HG03521 (cell line): Measurements from ENCODE around the gene ZC3H8.
A peak's percentile ranks its signal among the peaks of the same experiment; 100 is the strongest.
"Not testable (repeated sequence)": the region's sequence is repeated elsewhere in the genome, so short reads cannot be mapped to it uniquely, and the experiment has no call there.

ENCODE experiments used
- ATAC-seq: cut with Tn5 transposase; IDR thresholded peaks from one replicate; pipeline ENCODE4 v1.9.1; 2021; ENCODE audit warnings: mild to moderate bottlenecking, moderate library complexity; ENCODE audit not compliant: unreplicated experiment

ZC3H8 gene

GRCh38 chr2:112254466-112255240 lies at the start of gene ZC3H8:
Gene ZC3H8, minus strand, starts transcription at chr2:112255042. Its CDS starts 61 bp downstream, at chr2:112254981.
- ATAC-seq, result peak; percentile 93

DNA sequence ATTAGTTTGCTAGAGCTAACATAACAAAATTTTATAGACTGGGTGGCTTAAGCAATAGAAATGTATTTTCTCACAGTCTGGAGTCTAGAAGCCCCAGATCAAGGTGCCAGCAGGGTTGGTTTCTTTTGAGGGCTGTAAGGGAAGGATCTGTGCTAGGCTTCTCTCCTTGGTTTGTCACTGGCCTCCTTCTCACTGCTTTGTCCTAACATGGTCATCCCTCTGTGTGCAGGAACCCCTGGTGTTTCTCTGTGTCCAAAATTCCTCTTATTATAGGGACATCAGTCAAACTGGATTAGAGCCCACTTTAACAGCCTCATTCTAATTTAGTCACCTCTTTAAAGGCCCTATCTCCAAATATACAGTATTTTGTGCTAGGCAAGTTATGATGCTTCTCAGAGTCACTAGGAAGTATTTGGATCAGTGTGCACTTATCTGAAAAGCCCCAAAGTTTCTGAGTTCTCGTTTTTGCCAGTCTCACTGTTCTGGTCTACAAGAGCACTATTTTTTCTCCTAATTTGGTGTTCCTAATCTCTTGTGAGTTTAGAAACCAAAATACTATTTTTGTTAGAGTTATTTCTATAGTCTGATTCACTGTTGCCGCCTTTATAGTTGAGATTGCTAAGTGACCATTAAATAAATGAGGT lies 49.6 kb upstream of the ZC3H8 start:
- ATAC-seq, result no peak

DNA sequence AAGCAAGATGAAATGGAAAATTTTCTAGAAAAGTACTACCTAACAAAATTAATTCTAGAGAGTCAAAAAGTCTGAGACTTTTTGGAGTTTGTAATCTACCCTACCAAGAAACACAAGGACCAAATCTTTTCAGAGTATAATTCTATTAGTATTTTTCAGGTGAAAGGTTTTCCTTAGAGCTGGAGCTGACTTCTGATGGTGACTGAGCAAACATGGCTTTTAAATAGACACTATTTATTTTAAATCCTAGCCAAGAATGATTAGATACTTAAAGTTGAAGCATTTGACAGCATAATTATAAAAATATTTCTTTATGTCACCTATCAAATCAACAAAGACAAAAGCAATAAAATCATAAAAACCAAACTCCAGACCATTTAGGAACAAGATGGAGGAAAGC lies 47.1 kb upstream of the ZC3H8 start:
- no peak for ATAC-seq

DNA sequence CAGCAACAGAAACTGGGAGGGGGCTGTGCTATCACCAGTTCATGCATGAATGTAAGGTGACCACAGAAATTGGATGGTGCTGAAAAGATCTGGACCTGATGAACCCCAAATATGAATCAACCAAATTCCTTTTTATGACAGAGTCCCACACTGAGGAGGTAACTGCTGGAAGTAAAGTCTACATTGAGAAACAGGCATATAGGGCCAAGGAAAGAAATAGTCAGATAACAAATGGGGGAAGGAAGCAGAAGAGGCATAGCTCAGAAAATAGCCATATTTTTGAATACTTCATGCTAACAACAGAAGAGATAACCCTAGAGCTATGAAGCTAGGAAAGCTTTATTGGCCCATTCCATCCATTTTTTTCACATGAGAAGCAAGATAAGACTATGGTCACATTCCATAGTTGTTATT lies 46.3 kb upstream of the ZC3H8 start:
- ATAC-seq, result no peak

DNA sequence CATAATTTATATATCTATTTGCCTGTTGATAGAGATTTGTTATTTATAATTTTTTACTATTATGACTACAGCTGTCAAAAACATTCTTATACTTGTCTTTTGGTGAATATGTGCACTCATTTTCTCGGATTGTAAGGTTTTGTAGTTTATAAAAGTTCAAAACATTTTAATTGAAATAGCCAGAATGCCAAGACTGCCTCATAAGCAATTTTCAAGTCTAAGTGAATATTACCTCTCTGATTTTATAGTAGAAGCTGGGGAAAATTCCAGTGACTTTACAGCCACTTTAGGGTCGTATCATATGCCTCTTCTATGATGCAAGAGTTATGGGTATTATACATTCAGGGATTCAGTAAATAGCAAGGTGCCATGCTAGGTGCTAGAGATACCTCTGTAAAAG lies 41.6 kb upstream of the ZC3H8 start:
- ATAC-seq, result no peak

DNA sequence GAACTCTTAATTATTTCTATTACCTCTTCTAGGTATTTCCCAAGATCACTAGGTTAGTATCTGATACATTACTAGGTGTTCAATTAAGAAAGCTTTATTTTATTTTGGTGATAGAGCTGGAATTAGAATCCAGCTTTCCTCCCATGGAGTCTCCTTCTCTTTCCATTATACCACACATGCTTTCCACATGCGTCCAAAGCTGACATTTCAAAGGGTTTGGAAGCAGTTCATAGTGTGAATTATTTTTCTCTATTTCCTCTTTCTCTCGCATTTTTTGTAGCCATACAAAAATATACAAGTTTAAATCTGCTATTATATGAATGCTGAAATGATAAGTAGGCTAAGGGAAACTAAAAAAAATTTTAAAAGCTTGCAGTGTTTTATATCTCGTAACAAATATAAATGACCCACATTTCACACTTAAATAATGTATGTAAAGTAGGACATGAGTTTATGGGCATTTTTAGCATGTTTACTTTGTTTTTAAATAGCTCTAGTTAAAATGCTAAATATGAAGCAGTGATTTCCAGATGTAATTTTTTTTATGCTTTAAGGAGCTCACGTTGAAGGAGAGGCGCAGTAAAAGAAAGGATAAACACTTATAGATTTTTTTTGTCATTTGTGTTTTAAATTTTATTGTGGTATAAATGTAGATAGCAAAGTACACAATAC lies 40.7 kb upstream of the ZC3H8 start:
- no peak for ATAC-seq

DNA sequence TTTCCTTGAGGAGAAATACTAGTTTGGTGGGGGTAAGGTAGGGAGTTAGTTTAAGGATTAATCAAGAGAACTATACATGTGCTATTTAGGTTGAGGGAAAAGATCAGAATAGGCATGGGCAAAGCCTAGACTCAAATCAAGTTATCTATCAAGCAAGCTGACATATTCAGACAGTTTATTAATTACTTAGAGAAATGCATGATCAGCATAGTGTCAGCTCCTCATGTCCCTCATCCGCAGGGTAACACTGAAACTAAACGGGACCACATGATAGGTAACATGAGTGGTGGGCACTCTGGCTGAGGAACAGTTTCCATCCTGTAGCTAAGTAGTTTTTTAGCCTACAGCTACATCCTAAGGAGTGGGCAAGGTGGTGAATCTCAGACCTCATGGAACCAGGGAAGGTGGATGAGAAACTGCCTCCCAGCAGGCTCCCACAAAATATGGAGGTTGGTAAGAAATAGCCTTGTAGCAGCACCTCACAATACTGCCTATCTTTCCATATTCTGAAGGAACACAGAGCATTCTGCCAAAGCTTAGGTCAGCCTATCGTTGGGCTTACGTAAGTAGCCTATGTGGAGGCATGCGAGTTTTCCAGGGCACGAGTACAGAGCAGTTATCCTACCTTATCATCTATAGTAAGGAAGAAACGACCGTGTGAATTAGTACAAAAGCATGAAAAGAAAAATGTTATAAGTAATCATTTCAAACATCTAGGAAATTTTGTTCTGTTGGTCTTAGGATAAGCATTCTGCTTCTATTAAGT lies 39.0 kb upstream of the ZC3H8 start:
- ATAC-seq, result no peak

GRCh38 chr2:112290648-112291047 lies 35.8 kb upstream of the ZC3H8 start:
- ATAC-seq, result no peak

DNA sequence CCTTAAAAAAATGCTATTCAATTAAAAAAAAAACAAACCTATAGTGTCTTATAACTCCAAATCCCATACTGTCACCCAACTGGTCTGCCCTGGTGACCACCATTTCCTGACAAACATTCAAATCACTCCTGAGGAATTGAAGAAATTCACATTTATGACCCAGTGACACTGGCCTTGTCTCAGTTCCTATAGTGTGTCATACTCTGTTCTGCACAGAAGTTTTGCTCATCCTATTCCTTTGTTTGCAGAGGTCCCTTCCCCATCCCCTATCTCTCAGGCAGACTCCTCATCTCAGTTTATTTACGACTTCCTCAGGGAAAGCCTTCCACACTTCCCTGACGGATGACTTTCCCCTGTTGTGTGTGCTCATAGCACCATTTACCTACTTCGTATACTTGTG lies 35.2 kb upstream of the ZC3H8 start:
- no peak for ATAC-seq

DNA sequence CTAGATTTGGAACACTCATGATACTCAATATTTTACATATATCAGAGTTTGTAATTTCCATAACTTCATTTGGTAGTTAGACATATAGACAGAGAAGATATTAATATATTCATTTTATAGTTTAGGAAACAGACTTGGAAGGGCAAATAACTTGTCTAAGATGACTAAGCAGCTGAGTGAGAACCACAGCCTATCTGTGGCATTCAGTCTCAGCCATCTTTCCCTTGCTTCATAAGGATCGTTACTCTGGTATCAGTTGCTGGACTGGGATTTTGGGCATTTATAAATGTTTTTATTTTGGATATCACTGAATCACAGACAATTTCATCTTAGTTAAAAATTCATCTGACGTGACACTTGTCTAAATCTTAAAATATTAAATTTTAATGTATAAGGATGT lies 28.7 kb upstream of the ZC3H8 start:
- not testable (repeated sequence) for ATAC-seq

GRCh38 chr2:112282066-112282465 lies 27.2 kb upstream of the ZC3H8 start:
- not testable (repeated sequence) for ATAC-seq

DNA sequence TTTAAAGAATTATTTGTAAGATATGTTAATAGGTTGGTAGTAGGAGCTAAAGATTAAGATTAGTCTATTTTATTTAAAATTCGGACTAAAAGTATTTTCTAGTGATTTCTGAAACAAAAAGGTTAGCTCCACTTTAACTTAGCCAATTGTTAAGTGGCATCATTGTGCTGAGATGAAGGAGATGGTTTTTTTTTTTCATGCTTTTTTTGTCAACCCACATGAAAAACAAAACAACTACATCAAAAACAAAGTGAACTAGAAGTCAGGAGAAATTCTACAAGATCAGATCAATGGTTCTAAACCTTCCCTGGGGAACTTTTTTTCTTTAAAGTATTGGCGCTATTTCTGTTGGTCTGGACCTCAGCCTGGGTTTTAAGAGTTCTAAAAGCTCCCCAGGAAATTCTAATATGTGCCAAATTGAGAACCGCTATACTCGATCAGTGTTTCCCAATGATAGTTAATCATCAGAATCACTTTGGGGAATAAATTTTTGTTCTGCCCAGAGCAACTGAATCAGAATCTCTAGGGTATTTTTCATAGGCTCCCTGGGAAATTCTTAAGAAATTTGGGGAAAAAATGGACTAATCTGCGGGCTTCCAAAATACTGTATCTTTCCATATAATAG lies 22.9 kb upstream of the ZC3H8 start:
- ATAC-seq, result no peak

- no peak for ATAC-seq
These were observed 22.1 kb upstream of the ZC3H8 start for GRCh38 chr2:112276954-112277353.

DNA sequence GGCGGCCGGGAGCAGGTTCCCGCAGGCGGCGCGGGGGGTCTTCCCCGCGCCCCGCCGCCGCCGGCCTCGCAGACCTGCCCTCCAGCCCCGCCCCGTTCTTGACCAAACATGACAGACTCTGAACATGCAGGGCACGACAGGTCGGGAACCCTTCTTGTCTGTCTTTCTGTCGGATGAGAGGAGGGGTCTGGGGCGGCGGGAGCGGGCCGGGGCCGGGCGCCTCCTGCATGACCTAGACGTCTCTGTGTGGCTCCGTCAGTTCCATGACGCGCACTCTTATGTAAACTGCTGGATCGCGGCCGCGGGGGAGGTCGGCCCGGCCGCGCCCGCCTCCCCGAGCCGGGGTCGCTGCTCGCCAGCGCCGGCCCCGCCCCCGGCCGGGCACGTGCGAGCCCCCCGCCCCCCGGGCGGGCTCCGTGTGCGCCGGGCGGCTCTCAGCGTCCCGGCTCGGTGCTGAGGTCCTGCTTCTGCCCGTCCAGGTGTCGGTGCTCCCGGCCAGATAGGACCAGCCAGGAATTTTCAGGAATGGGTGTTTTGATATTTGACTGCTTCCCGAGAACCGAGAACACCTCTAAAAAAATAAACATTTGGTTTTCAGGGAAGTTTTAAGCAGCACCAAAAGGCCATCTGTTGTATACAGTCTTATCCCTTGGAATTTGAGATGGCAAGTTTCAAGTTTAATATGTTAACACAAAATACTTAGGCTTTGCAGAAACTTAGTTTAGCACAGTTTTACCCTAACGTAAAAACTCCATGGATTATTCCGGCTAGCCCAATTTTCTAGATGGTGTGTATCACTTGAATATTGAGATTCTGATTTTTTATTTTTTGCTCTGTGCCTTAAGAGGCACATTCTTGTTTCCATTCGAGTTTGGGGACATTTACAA lies 21.3 kb upstream of the ZC3H8 start:
- peak; percentile 47 for ATAC-seq

DNA sequence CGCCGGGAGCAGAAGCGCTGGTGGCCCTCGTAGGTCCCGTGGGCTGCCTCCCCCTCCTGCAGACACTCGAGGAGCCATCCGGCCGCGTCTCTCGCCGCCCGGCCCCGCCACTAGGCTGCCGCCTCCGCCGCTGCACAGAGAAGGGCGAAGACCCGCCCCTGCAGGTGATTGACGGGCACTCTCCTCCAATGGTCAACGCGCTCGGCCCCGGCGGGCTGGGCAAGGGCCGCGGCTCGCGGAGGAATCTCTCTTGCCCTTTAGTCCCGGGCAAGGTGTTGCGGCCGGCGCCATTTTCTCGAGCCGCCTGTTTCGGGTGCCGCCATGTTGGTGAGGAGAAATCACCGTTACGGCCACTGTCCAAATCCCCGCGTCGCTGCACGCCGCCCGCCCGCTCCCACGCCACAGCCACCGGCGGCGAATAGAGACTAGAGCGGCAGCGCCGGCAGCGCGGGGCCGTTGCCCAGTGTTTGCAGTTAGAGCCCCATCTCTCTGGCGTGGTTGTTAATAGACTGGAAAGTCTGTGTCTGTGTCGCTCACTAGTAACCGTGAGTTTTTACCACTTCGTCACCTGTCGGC lies 20.6 kb upstream of the ZC3H8 start, which contains the start of gene ZC3H6:
Gene ZC3H6 (plus strand): TSS at position 287 of the 576 bp plus-strand sequence. CDS start 398 bp downstream, outside the sequence.
- peak; percentile 93 for ATAC-seq

DNA sequence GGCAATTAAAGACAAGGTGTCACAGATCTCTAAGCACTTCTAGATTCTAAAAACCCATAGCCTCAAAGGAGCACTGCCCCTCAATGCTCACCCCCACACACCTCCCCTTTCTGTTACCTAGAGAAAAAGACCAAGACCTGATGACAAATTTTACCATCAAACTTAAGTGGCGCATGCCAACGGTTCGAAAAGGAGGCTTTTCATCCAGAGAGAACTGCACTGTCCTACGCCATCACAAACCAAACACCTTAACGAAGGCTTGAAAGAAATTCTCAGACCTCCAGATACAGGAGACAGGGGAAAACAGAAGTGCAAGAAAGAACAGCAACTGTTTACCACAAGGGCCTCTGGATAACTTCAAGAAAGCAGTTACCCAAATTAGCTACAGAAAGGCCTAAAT lies 18.5 kb upstream of the ZC3H8 start:
- no peak for ATAC-seq

GRCh38 chr2:112272669-112273068 lies 17.8 kb upstream of the ZC3H8 start:
- ATAC-seq, result no peak

DNA sequence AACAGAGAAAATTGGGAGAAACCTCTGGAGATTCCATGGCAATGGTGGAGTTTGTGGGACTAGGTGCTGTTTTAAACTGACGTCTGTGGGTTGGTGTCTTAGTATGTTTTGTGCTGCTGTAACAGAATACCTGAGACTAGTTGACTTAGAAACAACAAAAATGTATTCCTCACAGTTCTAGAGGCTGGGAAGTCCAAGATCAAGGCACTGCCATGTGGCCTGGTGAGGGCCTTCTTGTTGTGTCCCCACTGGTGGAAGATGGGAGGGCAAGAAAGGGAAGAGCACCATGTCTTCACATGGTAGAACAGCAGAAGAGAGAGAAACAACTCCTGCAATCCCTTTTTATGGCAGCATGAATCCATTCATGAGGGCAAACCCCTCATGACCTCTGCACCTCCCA lies 13.7 kb upstream of the ZC3H8 start:
- no peak for ATAC-seq

GRCh38 chr2:112262876-112263275 lies 8.0 kb upstream of the ZC3H8 start:
- no peak for ATAC-seq
